HG03280 (cell line): ENCODE data around the gene ST8SIA1.

Source experiments
- ATAC-seq: cut with Tn5 transposase; IDR thresholded peaks from one replicate; pipeline ENCODE4 v1.9.1; 2021; ENCODE audit warnings: mild to moderate bottlenecking, moderate library complexity; ENCODE audit not compliant: unreplicated experiment

Gene ST8SIA1

DNA sequence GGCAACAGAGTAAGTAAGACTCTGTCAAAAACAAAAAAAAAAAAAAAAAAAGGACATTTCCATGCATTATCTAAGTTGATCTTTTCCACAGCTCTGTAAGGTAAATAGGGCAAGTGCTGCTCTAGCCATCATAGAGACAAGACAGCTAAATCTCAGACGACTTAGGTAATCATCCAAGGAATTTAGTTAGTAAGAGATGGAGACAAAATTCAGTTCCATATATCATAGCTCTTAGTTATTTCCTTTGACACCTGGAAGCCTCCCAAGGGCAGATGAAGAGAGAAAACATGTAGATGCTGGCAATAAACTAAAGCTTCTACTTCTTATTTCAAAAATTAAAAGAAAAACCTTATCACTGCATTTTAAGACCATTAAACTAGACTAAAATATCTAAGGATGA is 48.7 kb downstream of the ST8SIA1 start:
- ATAC-seq: no peak

DNA sequence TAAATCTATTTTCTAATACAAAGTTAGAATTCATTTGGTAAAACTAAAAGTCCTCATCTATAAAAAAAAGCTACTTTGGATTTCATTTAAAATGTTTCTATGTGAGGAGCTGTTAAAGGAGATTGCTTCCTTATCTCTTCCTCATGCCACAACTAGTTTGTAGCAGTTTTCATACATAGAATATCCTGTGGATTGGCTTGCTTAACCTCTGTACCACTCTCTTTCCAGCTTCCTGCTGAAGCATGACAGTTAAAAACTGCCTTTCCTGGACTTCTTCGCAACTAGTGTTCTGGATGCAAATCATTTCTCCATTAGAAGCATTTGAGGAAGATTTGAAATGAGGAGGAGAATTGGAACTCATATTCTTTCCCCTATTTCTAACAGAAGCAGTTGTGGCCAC is 49.6 kb downstream of the ST8SIA1 start:
- ATAC-seq: no peak

- no peak for ATAC-seq
These were observed 51.0 kb downstream of the ST8SIA1 start for GRCh38 chr12:22283508-22283907.

DNA sequence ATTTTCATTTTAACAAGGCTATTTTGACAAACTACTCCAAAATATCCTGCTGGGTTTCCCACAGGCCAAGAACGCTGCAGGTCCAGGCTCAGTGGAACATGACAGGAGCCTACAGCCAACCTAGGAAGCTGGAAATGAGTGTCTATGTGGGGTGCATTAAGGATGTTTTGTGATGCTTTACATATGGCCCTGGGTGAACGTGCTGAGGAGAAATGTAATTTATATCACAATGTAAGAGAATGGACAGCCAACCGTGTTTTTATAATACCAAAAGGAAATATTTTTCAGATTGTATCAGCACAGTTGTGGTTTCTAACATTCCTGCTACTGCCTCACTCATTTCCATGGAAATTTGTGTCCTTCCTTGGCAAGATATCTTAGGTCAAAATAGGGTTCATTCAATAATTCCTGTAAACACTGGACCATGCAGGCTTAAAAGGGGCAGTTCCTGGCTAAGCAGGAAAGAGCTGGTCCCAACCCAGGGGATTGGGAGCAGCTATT is 51.5 kb downstream of the ST8SIA1 start:
- no peak for ATAC-seq

GRCh38 chr12:22282283-22282682 is 52.2 kb downstream of the ST8SIA1 start:
- no peak for ATAC-seq

DNA sequence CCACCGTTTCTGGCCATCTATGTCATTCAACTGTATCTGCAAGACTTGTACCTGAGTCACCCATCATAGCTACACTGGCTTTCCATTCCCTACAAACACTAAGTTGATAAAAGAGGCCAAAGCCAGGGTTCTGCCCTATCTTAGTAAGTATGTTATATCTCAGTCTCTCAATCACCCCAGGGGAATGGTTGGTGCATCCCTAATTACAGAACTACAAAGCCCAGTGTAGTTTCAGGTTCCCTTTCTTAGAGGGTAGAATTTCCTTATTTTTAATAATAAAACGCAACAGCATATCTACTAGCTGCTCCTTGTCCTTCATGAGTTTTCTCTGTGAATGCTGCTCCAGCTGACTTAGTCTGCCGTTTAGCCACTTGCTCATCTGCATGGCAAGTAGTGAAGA is 57.6 kb downstream of the ST8SIA1 start:
- no peak for ATAC-seq

GRCh38 chr12:22276313-22276712 is 58.2 kb downstream of the ST8SIA1 start:
- no peak for ATAC-seq

DNA sequence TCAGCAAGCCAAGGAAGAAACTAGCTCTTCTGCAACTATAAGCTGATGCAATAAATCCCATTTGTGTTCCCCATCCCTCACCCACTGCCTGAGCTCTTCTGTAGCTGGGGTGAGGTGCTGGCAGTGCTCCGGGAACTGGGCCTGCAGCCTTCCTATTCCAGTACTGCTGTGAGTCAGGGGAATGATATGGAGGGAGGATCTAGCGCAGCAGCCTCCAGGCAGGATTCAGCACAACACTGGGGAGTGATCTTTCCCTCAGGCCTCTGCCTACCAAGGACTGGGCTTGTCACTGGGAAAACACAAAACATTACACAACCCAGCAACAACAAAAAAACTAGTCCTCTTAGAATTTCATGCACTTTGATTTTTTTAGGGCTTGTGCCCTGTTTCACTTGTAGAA is 58.7 kb downstream of the ST8SIA1 start:
- no peak for ATAC-seq

DNA sequence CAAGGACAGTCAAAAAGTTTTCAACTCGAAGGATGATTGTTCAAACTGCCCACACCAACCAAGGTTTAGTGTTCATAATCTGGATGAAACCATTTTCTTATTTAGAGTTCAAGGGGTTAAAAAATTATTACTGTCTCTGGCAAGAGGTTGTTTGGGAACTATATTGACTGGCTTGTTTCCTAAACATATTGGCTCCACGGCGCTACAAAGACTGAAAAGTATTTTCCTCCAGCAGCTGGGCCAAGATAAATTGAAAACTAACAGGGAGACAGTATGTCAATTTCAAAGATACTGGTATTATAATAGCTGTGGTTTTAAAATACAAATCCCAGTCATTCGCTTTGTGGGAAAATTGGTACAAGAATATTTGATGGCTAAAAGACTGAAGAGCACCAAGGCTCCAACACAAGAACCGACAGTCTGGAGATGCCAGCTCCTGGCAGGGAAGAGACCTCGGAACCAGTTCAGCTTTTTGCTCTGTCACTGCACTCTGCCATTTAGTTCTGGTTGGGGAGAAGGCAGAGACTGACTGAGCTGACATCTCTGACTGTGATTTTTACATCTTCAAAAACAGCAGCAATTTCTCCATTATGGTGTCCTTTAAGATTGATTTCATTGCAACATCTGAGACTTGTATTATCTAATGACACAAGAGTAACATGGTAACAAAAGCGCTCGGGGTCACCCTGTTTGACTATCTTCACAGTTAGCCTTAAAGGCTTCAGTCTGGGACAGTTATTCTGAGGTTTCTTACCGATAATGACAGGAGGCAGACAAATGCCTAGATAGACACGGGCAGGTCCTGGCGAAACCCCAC is 62.0 kb downstream of the ST8SIA1 start:
- no peak for ATAC-seq

DNA sequence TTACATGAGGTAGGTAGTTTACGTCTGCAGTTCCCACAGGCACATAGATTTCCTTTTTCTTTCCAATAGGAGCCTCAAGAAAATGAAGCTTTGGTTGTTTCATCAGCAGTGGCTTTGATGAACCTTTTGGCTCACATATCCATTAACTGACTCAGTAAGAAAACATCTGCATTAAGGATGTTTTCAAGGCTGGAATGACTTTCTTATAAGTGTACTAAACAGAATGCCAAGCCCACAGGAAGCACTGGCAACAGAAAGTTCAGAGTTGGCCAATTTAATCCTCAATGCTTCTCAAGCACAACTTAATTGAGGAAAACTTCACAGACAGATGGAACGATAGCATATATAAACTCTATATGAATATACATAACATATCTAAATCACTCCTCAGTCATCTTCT is 63.5 kb downstream of the ST8SIA1 start:
- no peak for ATAC-seq

- no peak for ATAC-seq
These were observed 65.5 kb downstream of the ST8SIA1 start for GRCh38 chr12:22268973-22269372.

GRCh38 chr12:22268406-22268805 is 66.1 kb downstream of the ST8SIA1 start:
- ATAC-seq: no peak

DNA sequence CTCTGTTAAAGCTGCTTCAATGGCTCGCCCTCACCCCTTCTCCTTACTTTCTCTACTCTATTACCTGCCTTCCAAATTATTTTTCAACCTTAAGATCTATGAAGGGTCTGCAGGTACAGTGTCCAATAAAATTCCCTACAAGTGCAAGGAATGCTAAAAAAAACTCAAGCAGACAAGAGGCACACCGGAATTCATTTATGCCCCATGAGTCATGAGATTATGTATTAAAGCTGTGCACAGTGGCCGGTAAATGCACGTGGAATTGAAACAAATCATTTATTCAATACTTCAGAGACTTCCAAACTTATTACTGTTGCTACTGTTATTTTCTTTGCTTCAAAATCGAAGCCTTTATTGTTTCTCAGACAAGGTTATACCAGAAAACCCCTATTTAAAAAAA is 68.4 kb downstream of the ST8SIA1 start:
- ATAC-seq: no peak

DNA sequence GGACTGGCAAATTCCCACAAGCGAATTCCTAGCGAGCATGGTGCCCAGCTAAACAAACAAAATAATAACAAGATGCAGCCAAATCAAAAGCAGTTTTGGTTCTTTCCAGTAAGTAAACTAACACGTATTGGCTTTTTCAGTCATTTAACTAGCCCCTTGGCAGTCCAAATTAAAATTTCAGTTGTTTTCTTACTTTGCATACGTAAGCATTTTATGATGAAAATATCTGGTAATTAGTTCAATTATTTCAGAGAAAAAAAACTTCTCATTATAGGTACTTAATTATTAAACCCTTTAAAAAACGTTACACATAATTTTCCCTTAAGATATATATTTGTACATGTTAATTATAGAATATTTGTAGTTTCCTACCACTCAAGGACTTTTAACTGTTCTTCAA is 70.1 kb downstream of the ST8SIA1 start:
- no peak for ATAC-seq

DNA sequence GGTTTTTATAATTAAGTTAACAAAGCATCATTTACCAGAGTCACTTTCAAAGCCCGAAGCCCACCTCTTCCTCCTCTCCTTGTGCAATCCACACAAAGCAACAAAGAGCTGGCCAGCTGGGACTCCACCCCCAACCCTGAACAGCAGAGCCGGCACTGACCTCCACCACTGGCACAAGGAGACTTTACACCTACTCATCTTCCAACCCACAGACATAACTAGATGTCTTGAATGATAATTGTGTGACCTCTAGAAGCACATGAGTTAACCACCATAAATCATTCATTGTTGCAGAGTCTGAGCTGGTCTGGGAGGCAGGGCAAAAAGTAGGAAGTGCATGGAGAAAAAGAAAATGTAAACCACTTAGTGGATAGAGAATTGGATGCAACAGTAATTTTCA is 72.2 kb downstream of the ST8SIA1 start:
- ATAC-seq: no peak

DNA sequence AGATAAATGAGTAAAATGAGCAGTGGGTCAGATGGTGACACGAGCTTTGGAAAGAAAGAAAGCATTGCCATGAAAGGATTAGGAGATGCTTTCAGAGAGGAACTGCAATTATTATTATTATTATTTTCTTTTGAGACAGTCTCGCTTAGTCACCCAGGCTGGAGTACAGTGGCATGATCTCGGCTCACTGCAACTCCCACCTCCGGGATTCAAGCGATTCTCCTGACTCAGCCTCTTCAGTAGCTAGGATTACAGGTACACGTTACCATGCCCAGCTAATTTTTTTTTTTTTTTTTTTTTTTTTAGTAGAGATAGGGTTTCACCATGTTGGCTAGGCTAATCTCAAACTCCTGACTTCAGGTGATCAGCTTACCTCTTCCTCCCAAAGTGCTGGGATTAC is 77.4 kb downstream of the ST8SIA1 start:
- ATAC-seq: no peak

- ATAC-seq: no peak
These were observed 77.9 kb downstream of the ST8SIA1 start for GRCh38 chr12:22256605-22257004.

DNA sequence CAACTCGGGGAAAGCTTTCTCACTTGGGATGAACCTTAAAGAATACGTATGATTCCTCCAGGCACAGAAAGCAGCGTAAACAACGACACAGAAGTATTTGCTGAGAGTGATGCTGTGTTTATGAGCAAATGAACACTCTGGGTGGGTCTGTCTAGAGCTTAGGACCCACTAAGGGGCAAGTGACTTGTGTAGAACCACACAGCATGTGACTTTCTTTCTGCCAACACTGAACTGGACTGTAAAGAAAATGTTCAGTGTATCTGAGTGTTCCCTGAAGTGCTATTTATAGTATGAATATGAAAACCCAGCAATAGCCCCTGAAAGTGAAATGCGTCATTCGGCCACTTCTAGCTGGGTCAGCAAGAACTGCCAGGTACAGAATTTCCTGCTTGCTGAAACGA is 78.5 kb downstream of the ST8SIA1 start:
- no peak for ATAC-seq

- no peak for ATAC-seq
These were observed 79.4 kb downstream of the ST8SIA1 start for GRCh38 chr12:22255097-22255496.

DNA sequence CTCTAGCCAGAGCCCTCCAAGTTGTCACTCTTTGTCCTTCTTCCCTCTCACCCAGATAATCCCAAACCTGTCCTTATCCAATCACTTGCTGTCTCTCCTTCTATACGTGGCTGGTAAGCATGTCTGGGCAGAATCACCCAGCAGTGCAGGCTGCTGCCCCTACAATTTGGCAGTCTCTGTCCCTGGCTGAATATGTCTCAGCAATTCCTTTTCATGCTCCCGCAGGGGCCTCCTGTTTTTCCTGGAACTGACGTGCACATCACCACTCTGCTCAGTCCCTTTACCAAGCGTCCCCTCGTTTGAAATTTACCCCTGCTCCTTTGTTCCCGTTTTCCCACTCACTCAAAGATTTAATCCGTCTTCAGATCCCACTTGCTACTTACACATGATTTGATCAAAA is 80.0 kb downstream of the ST8SIA1 start:
- no peak for ATAC-seq

- no peak for ATAC-seq
These were observed 82.5 kb downstream of the ST8SIA1 start for GRCh38 chr12:22252057-22252456.

GRCh38 chr12:22250762-22251161 is 83.7 kb downstream of the ST8SIA1 start:
- ATAC-seq: no peak

DNA sequence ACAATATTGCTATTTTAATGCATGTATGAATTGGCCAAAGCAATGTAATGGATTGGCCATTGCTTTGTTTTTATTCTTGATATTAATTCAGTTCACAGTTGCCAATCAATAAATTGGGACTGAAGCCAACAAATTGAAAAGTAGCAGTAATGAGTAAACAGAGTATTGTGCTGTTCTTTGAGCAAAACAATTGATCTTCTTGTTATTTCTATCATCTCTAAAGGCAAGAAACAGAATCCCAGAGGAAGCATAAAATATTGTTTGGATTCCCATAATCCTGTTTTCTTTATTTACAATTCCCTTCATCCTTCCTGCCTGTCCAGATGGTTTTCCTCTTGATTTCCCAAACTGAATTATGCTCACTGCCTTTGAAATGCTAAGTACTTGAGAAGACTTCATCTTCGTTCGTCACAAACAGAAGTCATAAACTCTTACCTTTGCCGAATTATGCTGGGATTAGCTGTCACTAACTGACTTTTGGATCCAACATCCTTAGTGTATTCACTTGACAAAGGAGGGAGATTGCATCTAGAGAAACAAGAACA is 85.9 kb downstream of the ST8SIA1 start:
- ATAC-seq: no peak
